Fibroblast of upper back skin (primary cell): Measurements from ENCODE around the gene CPEB2.

ENCODE experiments used
- DNase-seq: peaks from one replicate; pipeline ENCODE4 v3.0.0-alpha.2; 2013

The CPEB2 gene

GRCh38 chr4:15011166-15011565, 8.9 kb downstream of the CPEB2 start:
- no peak for DNase-seq

- no peak for DNase-seq
These were observed 9.9 kb downstream of the CPEB2 start for GRCh38 chr4:15012017-15012788.

- no peak for DNase-seq
These were observed 11.3 kb downstream of the CPEB2 start for GRCh38 chr4:15013585-15013984.

GRCh38 chr4:15015170-15015569, 12.9 kb downstream of the CPEB2 start:
- DNase-seq: no peak

- no peak for DNase-seq
These were observed 16.1 kb downstream of the CPEB2 start for GRCh38 chr4:15018361-15018760.

- DNase-seq: no peak
These were observed 18.4 kb downstream of the CPEB2 start for GRCh38 chr4:15020502-15021286.

- DNase-seq: no peak
These were observed 19.0 kb downstream of the CPEB2 start for GRCh38 chr4:15021311-15021710.

- no peak for DNase-seq
These were observed 19.7 kb downstream of the CPEB2 start for GRCh38 chr4:15021946-15022345.

GRCh38 chr4:15024386-15024785, 22.1 kb downstream of the CPEB2 start:
- peak; percentile 61 for DNase-seq

- no peak for DNase-seq
These were observed 23.4 kb downstream of the CPEB2 start for GRCh38 chr4:15025693-15026092.

- no peak for DNase-seq
These were observed 25.7 kb downstream of the CPEB2 start for GRCh38 chr4:15027921-15028435.

GRCh38 chr4:15031197-15031596, 28.9 kb downstream of the CPEB2 start:
- no peak for DNase-seq

GRCh38 chr4:15031993-15032675, 29.9 kb downstream of the CPEB2 start:
- DNase-seq: peak; percentile 44

GRCh38 chr4:15034071-15034764, 31.9 kb downstream of the CPEB2 start:
- DNase-seq: peak; percentile 35

GRCh38 chr4:15035159-15035558, 32.9 kb downstream of the CPEB2 start:
- DNase-seq: peak; percentile 14

- DNase-seq: peak; percentile 64
These were observed 35.8 kb downstream of the CPEB2 start for GRCh38 chr4:15037923-15038541.

GRCh38 chr4:15040916-15041463, 38.7 kb downstream of the CPEB2 start:
- peak; percentile 71 for DNase-seq

- DNase-seq: peak; percentile 27
These were observed 40.4 kb downstream of the CPEB2 start for GRCh38 chr4:15042529-15043167.

GRCh38 chr4:15043226-15043625, 40.9 kb downstream of the CPEB2 start:
- DNase-seq: no peak

- no peak for DNase-seq
These were observed 41.6 kb downstream of the CPEB2 start for GRCh38 chr4:15043922-15044321.

- DNase-seq: no peak
These were observed 52.3 kb downstream of the CPEB2 start for GRCh38 chr4:15054541-15054940.
